ENCODE results near the gene NBPF12. TPM values are rescaled to one million over a fixed set of nuclear protein-coding genes. Genes with fewer than 3 reads are reported as not detected.
"Not testable (repeated sequence)": the region's sequence is repeated elsewhere in the genome, so short reads cannot be mapped to it uniquely, and the experiment has no call there.

NBPF12 gene
- total and polyA plus RNA-seq, 4 experiments from 2014 or later, result 0.76 to 27.4 (median 15.7) TPM

DNA sequence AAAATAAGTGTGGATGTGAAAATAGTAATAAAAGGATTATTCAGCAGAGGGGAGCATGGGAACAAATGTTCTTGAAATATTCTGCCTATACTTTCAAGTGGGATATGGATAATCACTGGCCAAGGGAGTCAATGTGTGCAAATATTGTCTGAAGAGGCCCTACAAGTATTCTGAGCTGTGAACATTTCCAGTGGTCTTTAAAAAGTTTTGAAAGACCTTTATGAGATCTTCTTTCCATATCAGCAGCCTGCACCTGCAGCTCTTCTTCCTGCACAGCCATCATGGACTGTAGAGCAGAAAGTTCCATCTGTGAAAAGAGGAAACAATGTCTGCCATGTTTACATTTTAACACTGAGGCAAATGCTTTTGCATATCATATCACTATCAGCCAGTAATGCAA, 106.4 kb downstream of the NBPF12 start:
- H3K27me3 ChIP-seq (ENCODE audit: insufficient read depth, low read length); H3K36me3 ChIP-seq (ENCODE audit: insufficient read depth, low read length); H3K27me3 Mint-ChIP-seq; DNase-seq; H3K36me3 Mint-ChIP-seq; H3K4me3 ChIP-seq (ENCODE audit: low read length in 2 of 2); CTCF ChIA-PET (ENCODE audit: partially characterized antibody); H3K9me3 Mint-ChIP-seq; H3K9me3 ChIP-seq (ENCODE audit: control insufficient read depth in 1 of 2, low read length in 2 of 2); H3K27ac ChIP-seq (ENCODE audit: low read depth, low read length): not testable (repeated sequence)
- POLR2A ChIA-PET (ENCODE audit: partially characterized antibody), result interaction anchor here (2.8 to 6.8 kb wide), 3 partner anchors 7 to 40 kb away, joined by 8 to 61 read pairs (median 25); no protein-coding TSS in a partner anchor
- intact Hi-C loops (cut with micrococcal nuclease), result loop anchor here (5.0 kb wide), 1 partner anchor 38 kb away; no protein-coding TSS in a partner anchor
- Mint-ChIP-seq H3K27ac (peak overlapping the region in 4 of 7 donors; percentile 65 to 94 (median 80)), H3K4me3 (peak overlapping the region in 2 of 8 donors; percentile 26 to 56), H3K4me1 (peaks cover 21 to 66% (median 44%) of the 10 kb centered on the region in 4 donors)
- H3K4me1 ChIP-seq (ENCODE audit: insufficient read depth, low read length), result peaks cover 29% of the 10 kb centered on the region

Other genes starting within 250 kb of the NBPF12 start
- gene PRKAB2, start 234.1 kb downstream of the NBPF12 start, total RNA-seq, result 10 to 100 TPM; 19.8 to 24.5 TPM
- gene PRKAB2, start 234.1 kb downstream of the NBPF12 start, polyA plus RNA-seq, result 1 to 10 TPM; 1.8 to 3.1 TPM